ENCODE data around the gene MTFR1L.

Gene MTFR1L

GRCh38 chr1:25864434-25864833 is 44.7 kb downstream of the MTFR1L start:
- DNase-seq = no peak

- DNase-seq = no peak
Observed at GRCh38 chr1:25866288-25866687, 46.5 kb downstream of the MTFR1L start.

GRCh38 chr1:25867210-25867991 is 47.6 kb downstream of the MTFR1L start:
- DNase-seq = no peak

DNA sequence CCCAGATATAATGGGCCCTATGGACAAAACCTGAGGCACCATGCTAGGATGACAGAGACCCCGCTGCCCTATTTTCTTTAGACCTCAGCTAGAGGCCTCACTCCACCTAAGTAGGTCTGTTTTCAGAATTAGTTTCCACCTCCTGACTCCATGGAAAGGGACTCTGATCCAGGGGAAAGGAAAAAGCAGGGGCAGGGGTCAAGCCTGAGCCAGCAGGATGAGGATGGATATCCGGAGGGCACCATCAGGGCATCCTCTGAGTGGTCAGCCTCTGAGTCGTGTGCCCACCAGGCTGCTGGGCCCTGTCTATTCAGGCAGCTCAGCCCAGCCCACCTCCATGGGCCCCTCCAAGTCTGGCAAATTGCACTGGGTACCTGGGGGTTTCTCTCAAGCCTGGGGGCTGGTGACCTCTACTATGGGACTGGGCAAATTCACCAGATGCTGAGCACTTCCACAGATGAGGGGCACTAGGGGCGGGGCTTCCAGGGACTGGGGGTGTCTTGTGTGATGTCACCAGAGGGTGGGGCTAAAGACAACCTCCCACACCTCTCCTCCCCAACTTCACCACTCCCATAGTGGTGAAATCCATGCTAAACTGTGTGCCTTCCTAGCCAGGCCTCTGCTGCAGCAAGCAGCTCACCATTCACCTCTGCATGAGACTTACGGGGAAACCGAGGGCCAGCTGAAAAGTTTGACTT is 50.3 kb downstream of the MTFR1L start:
- DNase-seq = no peak

DNA sequence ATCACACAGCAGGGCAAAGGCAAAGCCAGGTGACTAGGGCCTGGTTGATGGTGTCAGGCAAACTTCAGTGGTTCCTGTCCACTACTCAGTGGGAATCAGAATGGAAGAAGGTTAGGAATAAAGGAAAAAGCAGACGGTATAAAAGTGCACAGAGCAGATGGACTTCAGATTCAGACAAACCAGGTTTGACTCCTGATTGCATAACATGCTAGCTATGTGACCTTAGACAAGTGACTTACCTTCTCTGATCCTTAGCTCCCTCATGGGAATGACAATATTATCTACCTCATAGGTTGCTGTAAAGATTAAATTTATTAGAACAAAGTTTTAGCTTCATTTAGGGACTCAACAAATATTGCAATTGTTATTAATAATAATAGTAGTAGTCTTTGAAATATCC is 50.9 kb downstream of the MTFR1L start:
- DNase-seq = no peak

- DNase-seq = no peak
Observed at GRCh38 chr1:25871086-25871703, 51.4 kb downstream of the MTFR1L start.

DNA sequence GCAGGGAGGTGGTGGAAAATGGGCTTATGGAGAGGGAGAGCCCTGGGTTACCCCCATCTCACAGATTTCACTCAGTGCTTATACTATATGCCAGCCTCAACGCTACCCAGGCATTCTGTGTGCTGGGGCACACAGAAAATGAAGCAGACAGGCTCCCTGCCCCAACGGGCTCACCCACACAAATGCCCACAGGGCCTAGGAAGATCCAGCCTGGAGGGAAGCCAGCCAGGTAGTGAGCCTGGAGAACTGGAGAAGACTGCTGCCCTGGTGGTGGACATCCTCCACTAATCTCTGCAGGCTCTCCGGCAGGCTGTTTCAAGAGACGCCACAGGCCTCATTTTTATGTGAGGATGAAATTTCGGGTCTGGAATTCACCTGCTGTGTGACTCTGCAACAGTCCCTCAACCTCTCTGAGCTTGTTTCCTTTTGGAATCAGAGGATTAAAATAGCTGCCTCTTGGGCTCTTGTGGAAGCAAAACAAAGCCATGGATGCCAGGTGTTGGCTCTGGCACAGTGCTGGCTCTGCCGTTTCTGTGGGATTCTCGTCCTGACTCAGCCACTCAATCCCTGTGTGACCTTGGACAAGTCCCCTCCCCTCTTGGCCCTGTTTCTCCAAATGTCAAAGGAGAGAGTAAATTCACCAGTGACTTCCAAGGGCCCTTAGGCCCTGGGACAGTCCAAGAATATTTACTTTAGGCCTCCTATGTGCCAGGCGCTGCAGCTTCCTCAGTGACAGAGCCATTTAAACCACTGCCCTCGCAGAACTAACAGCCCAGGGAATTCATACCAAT is 52.1 kb downstream of the MTFR1L start:
- no peak for DNase-seq

DNA sequence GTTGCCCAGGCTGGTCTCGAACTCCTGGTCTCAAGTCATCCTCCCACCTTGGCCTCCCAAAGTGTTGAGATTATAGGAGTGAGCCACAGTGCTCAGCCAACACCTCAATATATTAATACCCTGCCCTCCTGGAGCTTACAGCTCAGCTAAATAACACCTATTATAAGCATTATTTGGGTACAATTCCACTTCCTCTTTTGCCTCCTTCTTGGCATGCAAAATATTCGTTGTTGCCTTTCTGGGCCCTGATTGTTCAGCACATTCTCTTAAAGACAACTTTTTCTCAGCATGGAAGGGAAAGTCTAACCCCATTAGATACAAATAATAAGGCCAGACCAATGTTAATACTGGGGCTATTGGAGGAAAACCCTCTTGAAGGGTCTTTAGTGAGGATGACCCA is 53.0 kb downstream of the MTFR1L start:
- no peak for DNase-seq

DNA sequence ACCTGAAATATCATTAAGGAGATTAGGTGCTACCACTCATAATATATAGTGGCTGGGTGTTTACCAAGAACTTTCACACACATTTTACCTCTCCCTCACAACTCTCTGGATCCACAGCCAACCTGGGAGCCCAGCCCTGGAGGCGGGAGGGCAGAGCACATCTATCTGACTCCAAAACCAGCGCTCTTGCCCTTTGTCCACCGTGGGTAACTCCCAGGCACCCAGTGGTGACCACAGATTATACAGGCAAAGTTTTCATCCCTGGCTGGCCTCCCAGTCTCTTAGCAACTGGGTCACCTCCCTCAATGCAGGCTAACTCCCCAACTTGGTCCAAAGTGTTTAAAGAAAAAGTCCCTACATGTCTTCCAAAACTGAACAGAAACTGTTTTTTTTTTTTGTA is 53.4 kb downstream of the MTFR1L start:
- no peak for DNase-seq

- DNase-seq = no peak
Observed at GRCh38 chr1:25874209-25874608, 54.5 kb downstream of the MTFR1L start.

DNA sequence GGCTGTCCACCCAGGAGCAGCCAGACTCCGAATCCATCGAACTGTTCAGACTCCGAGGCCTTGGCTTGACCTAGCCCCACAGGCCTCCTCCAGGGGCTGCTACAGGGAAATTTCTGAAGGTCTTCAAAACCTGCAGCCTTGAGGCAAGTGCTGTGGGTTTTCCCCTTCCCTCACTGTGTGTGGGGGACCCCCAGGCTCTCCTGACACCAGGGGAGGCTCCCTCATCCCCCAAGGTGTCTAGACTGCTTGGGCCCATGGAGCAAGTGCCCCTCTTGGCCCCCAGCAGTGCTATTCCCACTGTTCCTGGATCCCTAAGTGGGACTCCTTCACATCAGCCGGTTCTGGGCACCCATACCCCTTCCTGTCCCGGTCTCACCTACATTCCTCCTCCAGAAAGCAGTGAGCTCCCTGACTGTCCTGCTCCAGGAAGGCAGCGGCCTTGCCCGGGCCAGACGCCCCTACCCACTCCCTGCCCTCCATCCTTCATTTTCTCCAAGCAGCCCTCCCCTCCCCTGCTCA is 54.9 kb downstream of the MTFR1L start:
- no peak for DNase-seq

GRCh38 chr1:25875154-25875855 is 55.6 kb downstream of the MTFR1L start, which contains the start of gene PAQR7:
TSS of gene PAQR7 (minus strand) at chr1:25875708. CDS start at chr1:25863839, 11,869 bp downstream.
- peak in 1 of 2 experiments; percentile 14 for DNase-seq

DNA sequence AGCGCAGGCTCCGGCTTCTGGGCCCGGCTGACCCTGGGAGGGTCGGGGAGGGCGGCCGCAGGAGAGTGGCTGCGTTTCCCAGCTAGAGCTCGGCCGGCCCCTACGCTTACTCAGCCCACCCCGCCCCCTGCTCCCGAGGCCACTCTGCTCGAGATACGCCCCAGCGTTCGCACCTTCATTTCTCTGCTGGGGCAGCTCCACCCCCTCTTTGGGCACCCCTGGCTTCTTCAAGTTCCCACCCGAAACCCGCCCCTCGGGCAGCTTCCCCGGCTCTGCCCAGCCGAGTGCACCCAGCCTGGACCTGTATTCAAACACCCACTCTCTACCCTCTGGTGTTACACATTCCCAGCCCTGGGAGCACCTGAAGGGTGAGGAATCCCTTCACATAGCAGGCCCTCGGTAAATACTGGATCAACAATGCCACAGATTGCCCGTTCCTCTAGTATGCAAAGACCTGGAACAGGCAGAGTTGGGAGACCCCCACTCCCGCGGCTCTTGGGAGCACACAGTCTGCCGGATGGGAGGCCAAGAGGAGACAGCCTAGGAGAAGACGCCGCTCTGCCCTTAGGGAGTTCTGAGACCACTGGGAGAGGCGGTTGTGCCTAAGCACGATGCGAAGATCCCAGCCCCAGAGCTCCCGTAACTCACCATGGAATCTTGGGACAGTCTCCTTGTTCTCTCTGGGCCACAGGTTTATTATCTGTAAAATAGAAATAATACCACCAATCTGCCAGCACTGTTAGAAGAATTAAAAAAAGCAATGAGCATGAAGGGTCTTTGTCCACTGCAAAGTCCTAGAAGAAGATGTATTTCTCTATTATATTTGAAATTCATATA is 56.3 kb downstream of the MTFR1L start:
- no peak for DNase-seq

GRCh38 chr1:25876693-25877077 is 56.9 kb downstream of the MTFR1L start:
- no peak for DNase-seq

GRCh38 chr1:25877155-25877554 is 57.4 kb downstream of the MTFR1L start:
- DNase-seq = no peak

DNA sequence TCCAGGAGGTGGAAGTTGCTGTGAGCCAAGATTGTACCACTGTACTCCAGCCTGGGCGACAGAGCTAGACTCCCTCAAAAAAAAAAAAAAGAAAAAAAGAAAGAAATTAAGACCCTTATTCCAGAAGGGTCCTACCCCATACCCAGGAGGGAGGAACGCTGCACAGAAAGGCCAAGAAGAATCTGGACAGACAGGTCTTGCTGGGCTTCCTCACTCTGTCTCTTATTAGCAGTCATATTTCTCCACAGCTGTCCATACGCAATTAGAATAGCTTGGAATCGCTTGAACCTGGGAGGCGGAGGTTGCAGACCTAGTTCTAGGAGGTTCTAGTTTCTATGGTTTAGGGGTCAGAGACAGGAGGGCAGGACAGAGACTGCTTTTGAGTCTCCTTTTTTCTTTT is 58.9 kb downstream of the MTFR1L start:
- no peak for DNase-seq

DNA sequence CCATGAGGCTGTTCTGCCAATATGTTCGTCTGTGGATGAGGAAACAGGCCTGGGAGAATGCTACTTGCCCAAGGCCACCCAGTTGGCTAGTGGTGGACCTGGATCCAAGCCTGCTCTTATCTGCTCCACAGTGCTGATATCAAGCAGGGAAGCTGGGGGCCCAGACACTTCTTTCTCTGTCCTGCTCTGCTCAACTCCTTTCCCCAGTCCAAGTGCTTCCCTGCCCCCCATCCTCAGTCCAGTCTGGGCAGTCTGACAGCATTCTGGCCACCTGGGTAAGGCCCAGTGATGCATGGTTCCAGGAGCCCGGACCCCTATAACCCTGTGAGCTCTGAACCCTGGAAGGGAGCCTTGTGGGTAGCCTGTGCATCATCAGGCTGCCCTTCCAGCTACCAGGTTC is 59.9 kb downstream of the MTFR1L start:
- DNase-seq = no peak

DNA sequence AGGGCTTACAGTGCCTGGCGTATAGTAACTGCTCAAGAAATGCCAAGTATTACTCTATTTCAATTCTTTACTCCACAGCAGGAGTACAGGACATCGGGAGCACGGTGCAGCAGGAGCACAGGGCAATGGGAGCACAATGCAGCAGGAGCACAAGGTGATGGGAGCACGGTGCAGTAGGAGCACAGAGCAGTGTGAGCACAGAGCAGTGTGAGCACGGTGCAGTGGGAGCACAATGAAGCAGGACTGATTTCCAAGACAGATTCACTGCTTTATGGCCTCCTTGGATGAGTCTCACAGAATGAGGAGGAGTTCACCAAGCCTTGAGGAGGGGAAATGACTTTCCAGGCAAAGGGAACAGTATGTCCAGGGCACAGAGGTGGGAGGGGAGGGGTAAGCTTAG is 60.8 kb downstream of the MTFR1L start:
- DNase-seq = no peak

- DNase-seq = no peak
Observed at GRCh38 chr1:25881266-25881665, 61.5 kb downstream of the MTFR1L start.
